Measurements from ENCODE around the gene NLE1. TPM values are rescaled to one million over a fixed set of nuclear protein-coding genes. Genes with fewer than 3 reads are reported as not detected.
A peak's percentile ranks its signal among the peaks of the same experiment; 100 is the strongest.
"Not testable (repeated sequence)": the region's sequence is repeated elsewhere in the genome, so short reads cannot be mapped to it uniquely, and the experiment has no call there.

Gene NLE1
- total RNA-seq, 1 donor from 2014 or later: 4.5 TPM

GRCh38 chr17:35164716-35165115 is 22.6 kb upstream of the NLE1 start:
- no peak for ATAC-seq
- DNase-seq: no peak
- intact Hi-C loops (cut with micrococcal nuclease): no loop called here

GRCh38 chr17:35163886-35164285 is 21.8 kb upstream of the NLE1 start:
- ATAC-seq (no peak), DNase-seq (no peak)
- intact Hi-C loops (cut with micrococcal nuclease): no loop called here

- DNase-seq (no peak), ATAC-seq (no peak)
- intact Hi-C loops (cut with micrococcal nuclease): no loop called here
These were observed 20.7 kb upstream of the NLE1 start for GRCh38 chr17:35162755-35163154.

- no peak for ATAC-seq
- intact Hi-C loops (cut with micrococcal nuclease): no loop called here
- DNase-seq: no peak
These were observed 19.2 kb upstream of the NLE1 start for GRCh38 chr17:35161281-35161761.

GRCh38 chr17:35160354-35161201 is 18.5 kb upstream of the NLE1 start:
- DNase-seq (no peak), ATAC-seq (no peak)
- intact Hi-C loops (cut with micrococcal nuclease): no loop called here

GRCh38 chr17:35159940-35160339 is 17.8 kb upstream of the NLE1 start:
- DNase-seq (no peak), ATAC-seq (no peak)
- intact Hi-C loops (cut with micrococcal nuclease): no loop called here

GRCh38 chr17:35155246-35155645 is 13.1 kb upstream of the NLE1 start:
- DNase-seq (no peak), ATAC-seq (no peak)
- intact Hi-C loops (cut with micrococcal nuclease): no loop called here

- intact Hi-C loops (cut with micrococcal nuclease): no loop called here
- DNase-seq: no peak
- no peak for ATAC-seq
These were observed 12.4 kb upstream of the NLE1 start for GRCh38 chr17:35154196-35155165.

- intact Hi-C loops (cut with micrococcal nuclease): no loop called here
- DNase-seq: no peak
- ATAC-seq: no peak
These were observed 10.5 kb upstream of the NLE1 start for GRCh38 chr17:35152421-35153140.

- ATAC-seq; intact Hi-C loops (cut with micrococcal nuclease); DNase-seq: not testable (repeated sequence)
These were observed 9.0 kb upstream of the NLE1 start for GRCh38 chr17:35151080-35151479.

- ATAC-seq (no peak), DNase-seq (no peak)
- intact Hi-C loops (cut with micrococcal nuclease): no loop called here
These were observed 7.8 kb upstream of the NLE1 start for GRCh38 chr17:35149941-35150340.

- DNase-seq (no peak), ATAC-seq (peak; percentile 32)
- intact Hi-C loops (cut with micrococcal nuclease): no loop called here
These were observed 6.0 kb upstream of the NLE1 start for GRCh38 chr17:35148144-35148543.

GRCh38 chr17:35147375-35147905 is 5.3 kb upstream of the NLE1 start, which contains the start of gene UNC45B:
UNC45B (plus strand) TSS chr17:35147817; CDS start chr17:35148264, 447 bp downstream.
- ATAC-seq (peak; percentile 91), DNase-seq (peak; percentile 77)
- intact Hi-C loops (cut with micrococcal nuclease): no loop called here

GRCh38 chr17:35146214-35146833 is 4.2 kb upstream of the NLE1 start:
- intact Hi-C loops (cut with micrococcal nuclease): no loop called here
- peak; percentile 3 for ATAC-seq

GRCh38 chr17:35144840-35145239 is 2.7 kb upstream of the NLE1 start:
- DNase-seq: no peak
- ATAC-seq: no peak
- intact Hi-C loops (cut with micrococcal nuclease): no loop called here

More at GRCh38 chr17:35146214-35146833, 4.2 kb upstream of the NLE1 start:
- DNase-seq: no peak

- no peak for DNase-seq
- intact Hi-C loops (cut with micrococcal nuclease): no loop called here
- ATAC-seq: no peak
These were observed 329 bp upstream of the NLE1 start for GRCh38 chr17:35142467-35142796.

GRCh38 chr17:35138218-35138617 is 3.9 kb downstream of the NLE1 start:
- DNase-seq (no peak), ATAC-seq (no peak)
- intact Hi-C loops (cut with micrococcal nuclease): no loop called here

GRCh38 chr17:35135322-35135721 is 6.8 kb downstream of the NLE1 start:
- DNase-seq: no peak
- ATAC-seq: no peak
- intact Hi-C loops (cut with micrococcal nuclease): no loop called here

Measured in left ventricle myocardium superior (tissue), 1 donor.